ENCODE results near the gene GRIK5. TPM values are rescaled to one million over a fixed set of nuclear protein-coding genes. Genes with fewer than 3 reads are reported as not detected.

GRIK5 gene
- total RNA-seq, 1 experiment from 2014 or later, result 0.48 TPM

DNA sequence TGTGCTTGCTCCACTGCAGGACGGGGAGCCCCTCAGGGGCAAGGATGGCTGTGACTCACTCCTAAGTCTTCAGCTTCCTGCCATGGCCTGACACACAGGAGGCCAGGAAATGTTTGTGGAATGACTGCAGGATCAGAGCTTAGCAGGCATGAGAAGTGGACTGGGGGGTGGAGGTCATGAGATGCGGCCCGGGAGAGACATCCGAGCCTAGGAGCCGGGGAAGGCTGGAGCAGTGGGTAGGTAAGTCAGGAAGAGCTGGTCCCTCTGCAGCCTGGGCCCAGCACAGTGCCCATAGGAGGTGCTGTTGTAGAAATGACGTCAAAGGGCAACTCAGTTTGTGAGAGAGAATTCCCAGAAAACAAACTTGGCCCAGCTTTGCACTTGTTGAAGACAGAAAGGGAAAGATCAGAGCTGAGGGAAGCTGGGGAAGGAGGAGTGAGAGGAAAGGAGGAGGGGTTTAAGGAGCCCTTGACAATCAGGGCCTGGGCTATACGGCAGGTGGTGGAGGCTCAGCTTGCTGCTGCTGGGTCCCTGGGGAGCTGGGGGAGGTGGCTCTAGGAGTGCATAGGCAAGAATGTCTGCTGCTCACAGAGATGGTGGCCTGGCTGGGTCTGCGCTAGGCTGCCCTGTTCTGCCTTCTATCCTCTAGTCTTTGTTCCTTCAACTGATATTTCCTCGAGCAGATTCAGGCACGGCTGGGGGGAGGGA, 43.8 kb upstream of the GRIK5 start:
- intact Hi-C loops (cut with micrococcal nuclease; ENCODE audit: unreplicated experiment), result no loop called here
- POLR2A ChIA-PET, result interaction anchor here (0.6 kb wide), 1 partner anchor 9 kb away, joined by 3 read pairs; no protein-coding TSS in a partner anchor
- no peaks in the 10 kb centered on the region; the same call in 1 of the 2 replicates for H3K27me3 ChIP-seq (replicated peaks; ENCODE audit: control insufficient read depth, insufficient read depth, low read length)
- no peaks in the 10 kb centered on the region for H3K36me3 ChIP-seq (ENCODE audit: control insufficient read depth, insufficient read depth, low read length)
- CTCF ChIA-PET, result interaction anchor here (0.6 kb wide), 1 partner anchor 1915 kb away, joined by 7 read pairs; no protein-coding TSS in a partner anchor
- TF ChIP-seq, protein P1, sequence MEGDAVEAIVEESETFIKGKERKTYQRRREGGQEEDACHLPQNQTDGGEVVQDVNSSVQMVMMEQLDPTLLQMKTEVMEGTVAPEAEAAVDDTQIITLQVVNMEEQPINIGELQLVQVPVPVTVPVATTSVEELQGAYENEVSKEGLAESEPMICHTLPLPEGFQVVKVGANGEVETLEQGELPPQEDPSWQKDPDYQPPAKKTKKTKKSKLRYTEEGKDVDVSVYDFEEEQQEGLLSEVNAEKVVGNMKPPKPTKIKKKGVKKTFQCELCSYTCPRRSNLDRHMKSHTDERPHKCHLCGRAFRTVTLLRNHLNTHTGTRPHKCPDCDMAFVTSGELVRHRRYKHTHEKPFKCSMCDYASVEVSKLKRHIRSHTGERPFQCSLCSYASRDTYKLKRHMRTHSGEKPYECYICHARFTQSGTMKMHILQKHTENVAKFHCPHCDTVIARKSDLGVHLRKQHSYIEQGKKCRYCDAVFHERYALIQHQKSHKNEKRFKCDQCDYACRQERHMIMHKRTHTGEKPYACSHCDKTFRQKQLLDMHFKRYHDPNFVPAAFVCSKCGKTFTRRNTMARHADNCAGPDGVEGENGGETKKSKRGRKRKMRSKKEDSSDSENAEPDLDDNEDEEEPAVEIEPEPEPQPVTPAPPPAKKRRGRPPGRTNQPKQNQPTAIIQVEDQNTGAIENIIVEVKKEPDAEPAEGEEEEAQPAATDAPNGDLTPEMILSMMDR (IDR thresholded peaks at IDR 0.05; ENCODE audit: insufficient read depth in 1 of 2, low read depth in 1 of 2, low read length in 1 of 2, severe bottlenecking in 1 of 2, unreplicated experiment in 1 of 2), result no peak
- no peaks in the 10 kb centered on the region for H3K9me3 Mint-ChIP-seq (ENCODE audit: unreplicated experiment)
- no peak overlapping the region for H3K4me3 ChIP-seq (ENCODE audit: low read depth, low read length)
- H3K36me3 Mint-ChIP-seq (ENCODE audit: insufficient read depth, unreplicated experiment), result no peaks in the 10 kb centered on the region
- no peaks in the 10 kb centered on the region; the same call in 1 of the 2 replicates for H3K4me1 ChIP-seq
- H3K9me3 ChIP-seq, result no peaks in the 10 kb centered on the region
- no peak overlapping the region for H3K27ac Mint-ChIP-seq (ENCODE audit: unreplicated experiment)
- no peak overlapping the region for H3K4me3 Mint-ChIP-seq (ENCODE audit: unreplicated experiment)
- no TSS peak for BruUV-seq (replicated peaks)
- DNase-seq, result no peak
- peaks cover 3% of the 10 kb centered on the region for H3K27me3 Mint-ChIP-seq (ENCODE audit: insufficient read depth, unreplicated experiment)
- no peaks in the 10 kb centered on the region for H3K4me1 Mint-ChIP-seq (ENCODE audit: low read depth, unreplicated experiment)

DNA sequence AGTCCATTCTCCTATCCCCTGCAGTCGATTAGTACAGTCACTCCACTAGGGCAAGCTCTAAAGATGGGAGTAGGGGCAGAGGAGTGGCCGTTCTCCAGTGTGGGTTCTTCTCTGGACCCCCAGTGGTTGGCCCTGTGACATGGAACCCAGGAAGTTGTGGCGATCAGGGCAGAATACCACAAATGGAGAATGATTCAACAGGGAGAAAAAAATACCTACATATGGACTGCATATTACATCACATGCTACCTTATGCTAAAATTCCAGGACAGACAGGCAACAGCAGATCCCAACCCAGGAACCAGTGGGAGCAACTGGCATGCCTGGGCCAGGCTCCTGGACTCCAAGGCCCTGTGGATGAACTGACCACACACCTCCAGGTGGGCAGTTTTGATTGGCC, 41.8 kb upstream of the GRIK5 start:
- no peak overlapping the region for H3K27ac Mint-ChIP-seq (ENCODE audit: unreplicated experiment)

DNA sequence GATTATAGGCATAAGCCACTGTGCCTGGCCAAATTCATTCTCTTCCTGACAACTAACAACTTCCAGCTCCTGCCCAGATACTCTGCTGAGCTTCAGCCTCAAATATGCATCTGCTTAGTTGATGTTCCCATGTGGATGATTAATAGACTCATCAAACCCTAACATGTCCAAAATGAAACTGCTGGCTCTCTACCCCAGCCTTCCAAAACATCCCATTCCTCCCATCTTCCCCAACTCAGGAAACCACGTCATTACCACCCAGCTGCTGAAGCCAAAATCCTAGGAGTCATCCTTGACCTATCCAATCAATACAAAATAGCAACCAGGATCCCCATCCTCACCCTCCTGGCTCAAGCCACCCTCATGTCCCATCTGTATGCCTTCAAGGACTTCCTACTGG, 41.4 kb upstream of the GRIK5 start:
- BruUV-seq (replicated peaks), result no TSS peak
- no peaks in the 10 kb centered on the region for H3K36me3 ChIP-seq (ENCODE audit: control insufficient read depth, insufficient read depth, low read length)
- POLR2A ChIA-PET, result no interaction called here
- H3K4me1 ChIP-seq, result no peaks in the 10 kb centered on the region; the same call in 1 of the 2 replicates
- no peaks in the 10 kb centered on the region for H3K9me3 ChIP-seq
- no peaks in the 10 kb centered on the region for H3K27me3 ChIP-seq (replicated peaks; ENCODE audit: control insufficient read depth, insufficient read depth, low read length)
- Mint-ChIP-seq H3K4me3 (ENCODE audit: unreplicated experiment) (no peak overlapping the region), H3K36me3 (ENCODE audit: insufficient read depth, unreplicated experiment) (no peaks in the 10 kb centered on the region), H3K27me3 (ENCODE audit: insufficient read depth, unreplicated experiment) (peaks cover 10% of the 10 kb centered on the region), H3K4me1 (ENCODE audit: low read depth, unreplicated experiment) (no peaks in the 10 kb centered on the region), H3K9me3 (ENCODE audit: unreplicated experiment) (no peaks in the 10 kb centered on the region), H3K27ac (ENCODE audit: unreplicated experiment) (no peak overlapping the region)
- CTCF ChIA-PET, result no interaction called here
- no peak for DNase-seq
- no peak overlapping the region for H3K4me3 ChIP-seq (ENCODE audit: low read depth, low read length)
- TF ChIP-seq, protein P1 (IDR thresholded peaks at IDR 0.05; ENCODE audit: insufficient read depth in 1 of 2, low read depth in 1 of 2, low read length in 1 of 2, severe bottlenecking in 1 of 2, unreplicated experiment in 1 of 2), result no peak
- intact Hi-C loops (cut with micrococcal nuclease; ENCODE audit: unreplicated experiment), result no loop called here

More for the DNA sequence above, 41.8 kb upstream of the GRIK5 start:
- H3K9me3 Mint-ChIP-seq (ENCODE audit: unreplicated experiment), result no peaks in the 10 kb centered on the region
- H3K4me1 ChIP-seq, result no peaks in the 10 kb centered on the region; the same call in 1 of the 2 replicates
- no peak for DNase-seq
- CTCF ChIA-PET, result no interaction called here
- H3K9me3 ChIP-seq, result no peaks in the 10 kb centered on the region
- H3K36me3 Mint-ChIP-seq (ENCODE audit: insufficient read depth, unreplicated experiment), result no peaks in the 10 kb centered on the region
- POLR2A ChIA-PET, result no interaction called here
- H3K4me3 Mint-ChIP-seq (ENCODE audit: unreplicated experiment), result no peak overlapping the region
- TF ChIP-seq, protein P1 (IDR thresholded peaks at IDR 0.05; ENCODE audit: insufficient read depth in 1 of 2, low read depth in 1 of 2, low read length in 1 of 2, severe bottlenecking in 1 of 2, unreplicated experiment in 1 of 2), result no peak
- intact Hi-C loops (cut with micrococcal nuclease; ENCODE audit: unreplicated experiment), result no loop called here
- no TSS peak for BruUV-seq (replicated peaks)
- peaks cover 7% of the 10 kb centered on the region for H3K27me3 Mint-ChIP-seq (ENCODE audit: insufficient read depth, unreplicated experiment)
- no peaks in the 10 kb centered on the region for H3K4me1 Mint-ChIP-seq (ENCODE audit: low read depth, unreplicated experiment)
- H3K36me3 ChIP-seq (ENCODE audit: control insufficient read depth, insufficient read depth, low read length), result no peaks in the 10 kb centered on the region
- no peaks in the 10 kb centered on the region for H3K27me3 ChIP-seq (replicated peaks; ENCODE audit: control insufficient read depth, insufficient read depth, low read length)
- no peak overlapping the region for H3K4me3 ChIP-seq (ENCODE audit: low read depth, low read length)
